Colonic mucosa (tissue), 4 donors: ENCODE measurements around the gene UCHL5. TPM values are rescaled to one million over a fixed set of nuclear protein-coding genes. Genes with fewer than 3 reads are reported as not detected.

ENCODE experiments used
- DNase-seq: peaks from one replicate; pipeline ENCODE4 v3.0.0-alpha.2; 2020
- H3K27ac ChIP-seq: fragments of 200-600 bp; one replicate; pipeline ENCODE4 v1.8.0; 2021
- H3K27me3 ChIP-seq: fragments of 200-600 bp; one replicate; pipeline ENCODE4 v1.8.0; 2021
- H3K36me3 ChIP-seq: fragments of 200-600 bp; one replicate; pipeline ENCODE4 v1.8.0; 2021
- H3K4me1 ChIP-seq: fragments of 200-600 bp; one replicate; pipeline ENCODE4 v1.8.0; 2021; ENCODE audit warnings: mild to moderate bottlenecking
- H3K4me3 ChIP-seq: fragments of 200-600 bp; one replicate; pipeline ENCODE4 v1.8.0; 2021
- H3K9ac ChIP-seq, 2 donors: one replicate each; pipeline ENCODE4 v1.7.0; 2013; ENCODE audit warnings: control low read depth in 2 of 2, low read depth in 2 of 2, low read length in 2 of 2
- H3K9me3 ChIP-seq: fragments of 200-600 bp; one replicate; pipeline ENCODE4 v1.8.0; 2021
- intact Hi-C: fragments of 100-400 bp; cut with DNase I; formaldehyde crosslinking; loops from one replicate; pipeline ENCODE4 v1.14.1; 2022
- total RNA-seq, 2 donors: library from RNA; stranded (reverse); fragmentation: NEBNext Ultra II Directional in 1 of 2; extraction: Animal tissue kit (Norgen Biotek cat#: 25700) in 1 of 2; gene quantifications; one replicate each; pipeline ENCODE4 v1.2.1, GENCODE V29; 2021
- TF ChIP-seq, protein P1 (sequence below): fragments of 200-600 bp; IDR thresholded peaks from one replicate; pipeline ENCODE4 v1.8.0; 2022; ENCODE audit warnings: antibody characterized with exemption, mild to moderate bottlenecking
- donor health status: healthy.
- donor health status: DM: no; HTN: no; CAD: no.
- donor health status: DM: no; HTN: no; CAD: no.

Gene UCHL5
- total RNA-seq, 2 donors from 2014 or later = 33.9 to 46.5 TPM

GRCh38 chr1:192974701-192975100 is 84.5 kb downstream of the UCHL5 start:
- Histone ChIP-seq H3K27ac (no peak overlapping the region), H3K27me3 (no peaks in the 10 kb centered on the region), H3K4me1 (no peaks in the 10 kb centered on the region)

GRCh38 chr1:192973988-192974387 is 85.2 kb downstream of the UCHL5 start:
- intact Hi-C loops = no loop called here
- H3K36me3 ChIP-seq = no peaks in the 10 kb centered on the region
- no peaks in the 10 kb centered on the region for H3K27me3 ChIP-seq
- no peaks in the 10 kb centered on the region for H3K4me1 ChIP-seq
- H3K9me3 ChIP-seq = no peaks in the 10 kb centered on the region
- no peak overlapping the region for H3K4me3 ChIP-seq
- DNase-seq = no peak
- TF ChIP-seq, protein P1, sequence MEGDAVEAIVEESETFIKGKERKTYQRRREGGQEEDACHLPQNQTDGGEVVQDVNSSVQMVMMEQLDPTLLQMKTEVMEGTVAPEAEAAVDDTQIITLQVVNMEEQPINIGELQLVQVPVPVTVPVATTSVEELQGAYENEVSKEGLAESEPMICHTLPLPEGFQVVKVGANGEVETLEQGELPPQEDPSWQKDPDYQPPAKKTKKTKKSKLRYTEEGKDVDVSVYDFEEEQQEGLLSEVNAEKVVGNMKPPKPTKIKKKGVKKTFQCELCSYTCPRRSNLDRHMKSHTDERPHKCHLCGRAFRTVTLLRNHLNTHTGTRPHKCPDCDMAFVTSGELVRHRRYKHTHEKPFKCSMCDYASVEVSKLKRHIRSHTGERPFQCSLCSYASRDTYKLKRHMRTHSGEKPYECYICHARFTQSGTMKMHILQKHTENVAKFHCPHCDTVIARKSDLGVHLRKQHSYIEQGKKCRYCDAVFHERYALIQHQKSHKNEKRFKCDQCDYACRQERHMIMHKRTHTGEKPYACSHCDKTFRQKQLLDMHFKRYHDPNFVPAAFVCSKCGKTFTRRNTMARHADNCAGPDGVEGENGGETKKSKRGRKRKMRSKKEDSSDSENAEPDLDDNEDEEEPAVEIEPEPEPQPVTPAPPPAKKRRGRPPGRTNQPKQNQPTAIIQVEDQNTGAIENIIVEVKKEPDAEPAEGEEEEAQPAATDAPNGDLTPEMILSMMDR = no peak
- H3K27ac ChIP-seq = no peak overlapping the region
- no peak overlapping the region for H3K9ac ChIP-seq

More at GRCh38 chr1:192974701-192975100, 84.5 kb downstream of the UCHL5 start:
- TF ChIP-seq, protein P1 = no peak
- DNase-seq = no peak
- Histone ChIP-seq H3K36me3 (no peaks in the 10 kb centered on the region), H3K4me3 (no peak overlapping the region), H3K9me3 (no peaks in the 10 kb centered on the region), H3K9ac (no peak overlapping the region)
- intact Hi-C loops = no loop called here

GRCh38 chr1:192973202-192973601 is 86.0 kb downstream of the UCHL5 start:
- Histone ChIP-seq H3K27me3 (no peaks in the 10 kb centered on the region), H3K27ac (no peak overlapping the region), H3K4me1 (no peaks in the 10 kb centered on the region)

DNA sequence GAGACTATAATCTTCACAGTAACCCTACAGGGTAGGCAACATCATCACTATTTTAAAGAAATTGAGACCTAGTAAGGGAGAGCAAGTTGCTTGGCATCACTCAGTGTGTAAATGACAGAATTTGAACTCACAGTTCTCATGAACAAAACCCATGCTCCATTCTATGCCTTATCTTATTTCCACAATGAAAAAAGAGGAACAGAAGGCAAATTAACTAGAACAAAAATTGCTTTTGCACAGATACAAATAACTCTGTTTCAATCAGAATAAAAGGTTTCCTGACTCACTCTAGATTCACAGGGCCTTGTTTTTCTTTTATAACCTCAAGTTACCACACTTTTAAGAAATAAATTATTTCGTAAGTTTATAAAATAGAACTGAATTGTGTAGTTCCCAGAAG is 90.1 kb downstream of the UCHL5 start:
- Histone ChIP-seq H3K27ac (no peak overlapping the region), H3K4me3 (no peak overlapping the region), H3K9ac (no peak overlapping the region), H3K36me3 (no peaks in the 10 kb centered on the region), H3K4me1 (no peaks in the 10 kb centered on the region), H3K27me3 (no peaks in the 10 kb centered on the region), H3K9me3 (no peaks in the 10 kb centered on the region)
- intact Hi-C loops = no loop called here
- DNase-seq = no peak
- TF ChIP-seq, protein P1 = no peak

More at GRCh38 chr1:192973202-192973601, 86.0 kb downstream of the UCHL5 start:
- no peak overlapping the region for H3K4me3 ChIP-seq
- TF ChIP-seq, protein P1 = no peak
- intact Hi-C loops = no loop called here
- DNase-seq = no peak
- H3K9me3 ChIP-seq = no peaks in the 10 kb centered on the region
- no peak overlapping the region for H3K9ac ChIP-seq
- H3K36me3 ChIP-seq = no peaks in the 10 kb centered on the region

DNA sequence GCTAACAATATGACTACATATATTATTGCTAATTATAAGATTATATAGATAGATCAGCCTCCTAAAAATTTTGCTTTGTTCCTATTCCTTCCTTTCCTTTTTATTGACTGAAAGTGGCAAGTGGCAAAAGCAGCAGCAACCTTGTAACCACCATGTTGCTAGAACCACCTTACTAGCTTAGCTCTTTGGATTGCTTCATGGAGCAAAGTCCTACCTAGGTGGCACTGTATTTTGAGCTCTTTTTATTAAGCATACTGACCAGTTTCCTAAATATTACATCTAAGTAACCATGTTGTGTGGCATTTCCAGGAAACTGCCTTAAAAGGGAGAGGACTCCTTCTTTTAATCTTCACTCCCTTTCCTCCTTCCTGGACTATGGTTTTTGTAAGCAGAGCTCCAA is 90.8 kb downstream of the UCHL5 start:
- TF ChIP-seq, protein P1 = no peak
- intact Hi-C loops = no loop called here
- H3K4me1 ChIP-seq = no peaks in the 10 kb centered on the region
- no peaks in the 10 kb centered on the region for H3K9me3 ChIP-seq
- no peak for DNase-seq
- no peak overlapping the region for H3K4me3 ChIP-seq
- no peaks in the 10 kb centered on the region for H3K27me3 ChIP-seq
- H3K27ac ChIP-seq = no peak overlapping the region
- no peaks in the 10 kb centered on the region for H3K36me3 ChIP-seq
- H3K9ac ChIP-seq = no peak overlapping the region
